ENCODE measurements around the gene RSPO3. TPM values are rescaled to one million over a fixed set of nuclear protein-coding genes. Genes with fewer than 3 reads are reported as not detected.
"Not testable (repeated sequence)": the region's sequence is repeated elsewhere in the genome, so short reads cannot be mapped to it uniquely, and the experiment has no call there.

RSPO3 gene
- total RNA-seq, 2 experiments from 2014 or later = not detected

GRCh38 chr6:127205036-127205435, 86.6 kb downstream of the RSPO3 start:
- ATAC-seq (no peak), DNase-seq (no peak)
- Mint-ChIP-seq H3K36me3 (no peaks in the 10 kb centered on the region), H3K9me3 (ENCODE audit: low read depth) (no peaks in the 10 kb centered on the region), H3K4me1 (no peaks in the 10 kb centered on the region), H3K4me3 (no peak overlapping the region), H3K27ac (no peak overlapping the region), H3K27me3 (peaks cover 22% of the 10 kb centered on the region)
- CTCF ChIA-PET = no interaction called here

DNA sequence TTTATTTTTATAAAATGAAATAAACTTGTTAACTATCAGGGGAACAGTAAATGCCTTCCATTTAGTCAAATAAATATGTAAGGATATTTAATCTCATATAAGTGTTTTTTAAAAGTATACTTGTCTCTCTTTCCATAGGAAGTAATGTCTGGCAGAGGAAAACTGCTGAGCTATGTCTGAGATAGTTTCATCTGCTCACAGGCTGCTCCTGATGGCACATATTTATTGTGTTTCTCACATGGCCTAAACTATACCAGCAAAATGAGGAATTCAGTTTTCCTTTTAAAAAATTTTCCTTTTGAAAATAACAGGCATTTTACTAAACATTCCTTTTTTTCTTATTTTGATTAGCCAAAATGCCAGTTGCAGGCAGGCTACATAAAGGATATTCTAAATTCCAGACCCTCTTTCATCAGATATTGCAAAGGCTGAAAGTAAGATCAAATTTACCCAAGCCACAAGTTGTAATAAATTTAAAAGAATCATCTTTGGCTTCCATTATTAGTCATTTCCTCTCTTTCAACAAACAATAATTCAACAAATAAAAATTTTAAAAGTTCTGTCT, 88.1 kb downstream of the RSPO3 start:
- Mint-ChIP-seq H3K36me3 (no peaks in the 10 kb centered on the region), H3K9me3 (ENCODE audit: low read depth) (no peaks in the 10 kb centered on the region), H3K4me1 (no peaks in the 10 kb centered on the region), H3K4me3 (no peak overlapping the region), H3K27ac (no peak overlapping the region), H3K27me3 (peaks cover 24% of the 10 kb centered on the region)
- no peak for DNase-seq
- ATAC-seq = no peak
- CTCF ChIA-PET = no interaction called here

DNA sequence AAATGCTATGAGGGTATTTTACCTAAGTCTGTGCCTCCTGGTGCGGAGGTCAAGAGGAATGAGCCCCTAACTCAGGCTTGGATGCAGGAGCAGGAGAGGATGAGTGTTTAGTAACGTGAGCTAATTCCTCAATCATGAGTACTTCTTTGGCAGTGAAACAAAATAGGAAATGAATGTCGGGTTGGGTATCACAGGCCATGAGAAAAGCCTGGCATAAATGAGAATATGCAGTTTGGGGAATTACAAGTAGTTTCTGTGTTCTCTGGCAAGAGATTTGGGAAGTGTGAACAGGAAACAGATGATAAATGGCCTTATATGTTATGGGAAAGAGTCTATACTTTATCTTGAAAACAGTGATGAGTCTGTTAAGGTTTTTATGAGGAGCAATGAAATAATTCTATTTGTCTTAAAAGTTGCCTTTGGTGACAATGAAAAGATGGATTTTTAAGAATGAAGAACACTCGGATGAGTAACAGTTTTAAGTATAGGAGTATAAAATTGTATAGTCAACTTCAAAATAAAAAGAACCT, 89.2 kb downstream of the RSPO3 start:
- Mint-ChIP-seq H3K36me3 (no peaks in the 10 kb centered on the region), H3K9me3 (ENCODE audit: low read depth) (no peaks in the 10 kb centered on the region), H3K4me1 (no peaks in the 10 kb centered on the region), H3K27me3 (peaks cover 26% of the 10 kb centered on the region), H3K27ac (no peak overlapping the region), H3K4me3 (no peak overlapping the region)
- ATAC-seq = no peak
- no peak for DNase-seq
- CTCF ChIA-PET = no interaction called here

GRCh38 chr6:127210725-127211124, 92.3 kb downstream of the RSPO3 start:
- Mint-ChIP-seq H3K36me3 (no peaks in the 10 kb centered on the region), H3K27me3 (peaks cover 25% of the 10 kb centered on the region), H3K9me3 (ENCODE audit: low read depth) (no peaks in the 10 kb centered on the region), H3K27ac (no peak overlapping the region), H3K4me1 (no peaks in the 10 kb centered on the region), H3K4me3 (no peak overlapping the region)
- ATAC-seq = no peak
- DNase-seq = no peak
- CTCF ChIA-PET = no interaction called here

- Mint-ChIP-seq H3K4me1 (no peaks in the 10 kb centered on the region), H3K4me3 (no peak overlapping the region), H3K27ac (no peak overlapping the region), H3K27me3 (peaks cover 36% of the 10 kb centered on the region), H3K36me3 (no peaks in the 10 kb centered on the region), H3K9me3 (ENCODE audit: low read depth) (no peaks in the 10 kb centered on the region)
- CTCF ChIA-PET = no interaction called here
- DNase-seq (no peak), ATAC-seq (no peak)
Measured at GRCh38 chr6:127212376-127212775, 93.9 kb downstream of the RSPO3 start.

DNA sequence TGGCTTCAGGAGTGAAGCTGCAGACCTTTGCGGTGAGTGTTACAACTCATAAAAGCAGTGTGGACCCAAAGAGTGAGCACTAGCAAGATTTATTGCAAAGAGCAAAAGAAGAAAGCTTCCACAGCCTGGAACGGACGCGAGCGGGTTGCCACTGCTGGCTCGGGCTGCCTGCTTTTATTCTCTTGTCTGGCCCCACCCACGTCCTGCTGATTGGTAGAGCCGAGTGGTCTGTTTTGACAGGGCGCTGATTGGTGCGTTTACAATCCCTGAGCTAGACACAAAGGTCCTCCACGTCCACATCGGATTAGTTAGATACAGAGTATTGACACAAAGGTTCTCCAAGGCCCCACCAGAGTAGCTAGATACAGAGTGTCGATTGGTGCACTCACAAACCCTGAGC, 95.6 kb downstream of the RSPO3 start:
- H3K9me3 Mint-ChIP-seq (ENCODE audit: low read depth); CTCF ChIA-PET; H3K4me3 Mint-ChIP-seq; ATAC-seq; H3K36me3 Mint-ChIP-seq; H3K27ac Mint-ChIP-seq; H3K4me1 Mint-ChIP-seq; DNase-seq: not testable (repeated sequence)
- H3K27me3 Mint-ChIP-seq = peaks cover 20% of the 10 kb centered on the region

DNA sequence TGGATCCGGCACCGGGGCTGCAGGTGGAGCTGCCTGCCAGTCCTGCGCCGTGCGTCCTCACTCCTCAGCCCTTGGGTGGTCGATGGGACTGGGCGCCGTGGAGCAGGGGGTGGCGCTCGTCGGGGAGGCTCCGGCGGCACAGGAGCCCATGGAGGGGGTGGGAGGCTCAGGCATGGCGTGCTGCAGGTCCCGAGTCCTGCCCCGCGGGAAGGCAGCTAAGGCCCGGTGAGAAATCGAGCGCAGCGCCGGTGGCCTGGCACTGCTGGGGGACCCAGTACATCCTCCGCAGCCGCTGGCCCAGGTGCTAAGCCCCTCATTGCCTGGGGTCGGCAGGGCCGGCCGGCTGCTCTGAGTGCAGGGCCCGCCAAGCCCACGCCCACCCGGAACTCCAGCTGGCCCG, 96.1 kb downstream of the RSPO3 start:
- H3K9me3 Mint-ChIP-seq (ENCODE audit: low read depth); H3K36me3 Mint-ChIP-seq; H3K4me1 Mint-ChIP-seq; ATAC-seq; H3K27ac Mint-ChIP-seq; H3K4me3 Mint-ChIP-seq; CTCF ChIA-PET; DNase-seq: not testable (repeated sequence)
- peaks cover 23% of the 10 kb centered on the region for H3K27me3 Mint-ChIP-seq

- CTCF ChIA-PET = no interaction called here
- Mint-ChIP-seq H3K4me1 (no peaks in the 10 kb centered on the region), H3K4me3 (no peak overlapping the region), H3K27ac (no peak overlapping the region), H3K27me3 (peaks cover 30% of the 10 kb centered on the region), H3K9me3 (ENCODE audit: low read depth) (no peaks in the 10 kb centered on the region), H3K36me3 (no peaks in the 10 kb centered on the region)
- DNase-seq (no peak), ATAC-seq (no peak)
Measured at GRCh38 chr6:127215931-127216330, 97.5 kb downstream of the RSPO3 start.

- no peaks in the 10 kb centered on the region for H3K4me1 Mint-ChIP-seq
- ATAC-seq (no peak), DNase-seq (no peak)
- no peaks in the 10 kb centered on the region for H3K9me3 Mint-ChIP-seq (ENCODE audit: low read depth)
- no peaks in the 10 kb centered on the region for H3K36me3 Mint-ChIP-seq
- peaks cover 30% of the 10 kb centered on the region for H3K27me3 Mint-ChIP-seq
- no peak overlapping the region for H3K27ac Mint-ChIP-seq
- CTCF ChIA-PET = interaction anchor here (0.6 kb wide), 1 partner anchor 1459 kb away, joined by 3 read pairs; no protein-coding TSS in a partner anchor
- no peak overlapping the region for H3K4me3 Mint-ChIP-seq
Measured at GRCh38 chr6:127216810-127217789, 98.6 kb downstream of the RSPO3 start.

- H3K4me3 Mint-ChIP-seq = no peak overlapping the region
- DNase-seq (no peak), ATAC-seq (no peak)
- peaks cover 26% of the 10 kb centered on the region for H3K27me3 Mint-ChIP-seq
- H3K9me3 Mint-ChIP-seq (ENCODE audit: low read depth) = no peaks in the 10 kb centered on the region
- CTCF ChIA-PET = no interaction called here
- no peak overlapping the region for H3K27ac Mint-ChIP-seq
- H3K4me1 Mint-ChIP-seq = no peaks in the 10 kb centered on the region
- no peaks in the 10 kb centered on the region for H3K36me3 Mint-ChIP-seq
Measured at GRCh38 chr6:127219869-127220268, 101.4 kb downstream of the RSPO3 start.

- H3K4me3 Mint-ChIP-seq = no peak overlapping the region
Measured at GRCh38 chr6:127221201-127221600, 102.7 kb downstream of the RSPO3 start.

GRCh38 chr6:127222418-127222817, 103.9 kb downstream of the RSPO3 start:
- CTCF ChIA-PET = no interaction called here
- no peaks in the 10 kb centered on the region for H3K36me3 Mint-ChIP-seq
- H3K27ac Mint-ChIP-seq = no peak overlapping the region
- H3K4me3 Mint-ChIP-seq = no peak overlapping the region
- ATAC-seq (no peak), DNase-seq (no peak)
- no peaks in the 10 kb centered on the region for H3K9me3 Mint-ChIP-seq (ENCODE audit: low read depth)
- peaks cover 14% of the 10 kb centered on the region for H3K27me3 Mint-ChIP-seq
- H3K4me1 Mint-ChIP-seq = no peaks in the 10 kb centered on the region

More at GRCh38 chr6:127221201-127221600, 102.7 kb downstream of the RSPO3 start:
- Mint-ChIP-seq H3K27ac (no peak overlapping the region), H3K4me1 (no peaks in the 10 kb centered on the region), H3K36me3 (no peaks in the 10 kb centered on the region), H3K27me3 (peaks cover 22% of the 10 kb centered on the region), H3K9me3 (ENCODE audit: low read depth) (no peaks in the 10 kb centered on the region)
- DNase-seq (no peak), ATAC-seq (no peak)
- CTCF ChIA-PET = no interaction called here

DNA sequence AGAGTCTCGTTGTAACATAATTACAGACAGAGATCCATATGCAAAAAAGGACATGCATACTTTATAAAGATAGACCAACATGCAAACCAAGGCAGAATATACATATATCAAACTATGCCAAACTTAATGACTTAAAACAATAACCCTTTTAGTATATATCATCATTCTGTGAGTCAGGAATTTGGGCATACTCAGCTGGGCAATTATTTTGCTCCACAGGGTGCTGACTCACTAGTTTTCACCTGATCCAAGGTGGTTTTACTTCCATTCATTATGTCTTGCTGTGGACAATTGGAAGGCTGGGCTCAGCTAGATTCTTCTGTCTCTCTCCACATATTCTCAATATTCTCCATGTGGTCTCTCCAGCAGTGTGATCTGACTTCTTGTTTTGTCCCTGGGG, 107.0 kb downstream of the RSPO3 start:
- CTCF ChIA-PET = no interaction called here
- H3K4me3 Mint-ChIP-seq = no peak overlapping the region
- H3K36me3 Mint-ChIP-seq = no peaks in the 10 kb centered on the region
- no peaks in the 10 kb centered on the region for H3K4me1 Mint-ChIP-seq
- H3K27me3 Mint-ChIP-seq = peaks cover 6% of the 10 kb centered on the region
- ATAC-seq (no peak), DNase-seq (no peak)
- no peak overlapping the region for H3K27ac Mint-ChIP-seq
- H3K9me3 Mint-ChIP-seq (ENCODE audit: low read depth) = no peaks in the 10 kb centered on the region

DNA sequence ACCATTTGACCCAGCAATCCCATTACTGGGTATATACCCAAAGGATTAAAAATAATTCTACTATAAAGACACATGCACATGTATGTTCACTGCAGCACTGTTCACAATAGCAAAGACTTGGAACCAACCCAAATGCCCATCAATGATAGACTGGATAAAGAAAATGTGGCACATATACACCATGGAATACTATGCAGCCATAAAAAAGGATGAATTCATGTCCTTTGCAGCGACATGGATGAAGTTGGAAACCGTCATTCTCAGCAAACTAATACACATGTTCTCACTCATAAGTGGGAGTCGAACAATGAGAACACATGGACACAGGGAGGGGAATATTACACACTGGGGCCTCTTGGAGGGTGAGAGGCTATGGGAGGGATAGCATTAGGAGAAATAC, 115.3 kb downstream of the RSPO3 start:
- H3K27me3 Mint-ChIP-seq; H3K4me1 Mint-ChIP-seq; CTCF ChIA-PET; H3K9me3 Mint-ChIP-seq (ENCODE audit: low read depth); H3K27ac Mint-ChIP-seq; DNase-seq; ATAC-seq; H3K4me3 Mint-ChIP-seq; H3K36me3 Mint-ChIP-seq: not testable (repeated sequence)
